GM12873 (cell line): ENCODE results near the gene HSF5.

ENCODE experiments used
- TF ChIP-seq, protein P1 (sequence below): IDR thresholded peaks from 2 replicates; pipeline ENCODE4 v1.5.1; 2012; ENCODE audit warnings: low read depth, mild to moderate bottlenecking, moderate library complexity, low read length, control low read depth; ENCODE audit not compliant: insufficient read depth; ENCODE audit errors: missing control alignments

HSF5 gene

DNA sequence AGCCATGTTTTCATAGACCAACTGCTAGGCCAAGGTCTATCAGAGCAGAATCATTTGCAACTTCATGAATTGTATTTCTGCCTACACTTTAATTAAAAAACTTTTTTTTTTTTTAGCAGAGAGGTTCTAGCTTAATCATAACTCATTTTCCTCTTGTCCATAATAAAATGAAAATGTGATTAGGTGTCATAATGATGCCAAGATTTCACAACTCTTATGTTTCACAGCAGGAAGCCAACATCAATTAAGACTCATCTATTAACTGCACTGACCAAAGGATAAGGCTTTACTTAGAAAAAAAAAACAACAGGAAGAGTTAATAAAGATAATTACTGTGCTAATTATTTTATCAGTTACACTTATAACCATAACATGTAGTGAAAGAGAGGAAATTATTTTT, 52.0 kb downstream of the HSF5 start:
- TF ChIP-seq, protein P1, sequence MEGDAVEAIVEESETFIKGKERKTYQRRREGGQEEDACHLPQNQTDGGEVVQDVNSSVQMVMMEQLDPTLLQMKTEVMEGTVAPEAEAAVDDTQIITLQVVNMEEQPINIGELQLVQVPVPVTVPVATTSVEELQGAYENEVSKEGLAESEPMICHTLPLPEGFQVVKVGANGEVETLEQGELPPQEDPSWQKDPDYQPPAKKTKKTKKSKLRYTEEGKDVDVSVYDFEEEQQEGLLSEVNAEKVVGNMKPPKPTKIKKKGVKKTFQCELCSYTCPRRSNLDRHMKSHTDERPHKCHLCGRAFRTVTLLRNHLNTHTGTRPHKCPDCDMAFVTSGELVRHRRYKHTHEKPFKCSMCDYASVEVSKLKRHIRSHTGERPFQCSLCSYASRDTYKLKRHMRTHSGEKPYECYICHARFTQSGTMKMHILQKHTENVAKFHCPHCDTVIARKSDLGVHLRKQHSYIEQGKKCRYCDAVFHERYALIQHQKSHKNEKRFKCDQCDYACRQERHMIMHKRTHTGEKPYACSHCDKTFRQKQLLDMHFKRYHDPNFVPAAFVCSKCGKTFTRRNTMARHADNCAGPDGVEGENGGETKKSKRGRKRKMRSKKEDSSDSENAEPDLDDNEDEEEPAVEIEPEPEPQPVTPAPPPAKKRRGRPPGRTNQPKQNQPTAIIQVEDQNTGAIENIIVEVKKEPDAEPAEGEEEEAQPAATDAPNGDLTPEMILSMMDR, result no peak

DNA sequence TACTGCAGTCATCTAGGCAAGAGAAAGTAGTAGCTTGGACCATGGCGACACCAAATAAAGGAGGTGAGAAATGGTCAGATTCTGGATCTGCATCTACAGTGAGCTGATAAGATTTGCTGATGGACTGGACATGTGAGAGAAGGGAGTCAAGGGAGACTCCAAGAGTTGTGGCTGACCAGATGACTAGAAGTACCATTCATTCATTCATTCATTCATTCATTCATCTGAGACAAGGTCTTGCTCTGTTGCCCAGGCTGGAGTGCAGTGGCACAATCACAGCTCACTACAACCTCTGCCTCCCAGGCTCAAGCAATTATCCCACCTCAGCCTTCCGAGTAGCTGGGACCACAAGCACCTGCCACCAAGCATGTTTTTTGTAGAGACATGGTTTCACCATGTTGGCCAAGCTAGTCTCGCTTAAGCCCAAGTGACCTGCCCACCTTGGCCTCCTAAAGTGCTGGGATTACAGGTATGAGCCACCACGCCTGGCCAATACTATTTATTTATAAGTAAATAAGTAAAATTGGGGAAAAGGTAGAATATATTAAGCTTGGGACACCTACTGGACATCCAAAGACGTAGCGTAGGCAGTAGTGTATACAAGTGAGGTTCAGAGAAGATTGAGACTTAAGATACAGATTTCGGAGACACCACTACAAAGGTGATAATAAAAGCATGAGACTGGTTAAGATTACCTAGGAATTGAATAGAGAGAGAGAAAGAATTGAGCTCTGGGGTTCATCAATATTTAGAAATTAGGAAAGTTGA, 55.2 kb downstream of the HSF5 start:
- TF ChIP-seq, protein P1, result no peak

DNA sequence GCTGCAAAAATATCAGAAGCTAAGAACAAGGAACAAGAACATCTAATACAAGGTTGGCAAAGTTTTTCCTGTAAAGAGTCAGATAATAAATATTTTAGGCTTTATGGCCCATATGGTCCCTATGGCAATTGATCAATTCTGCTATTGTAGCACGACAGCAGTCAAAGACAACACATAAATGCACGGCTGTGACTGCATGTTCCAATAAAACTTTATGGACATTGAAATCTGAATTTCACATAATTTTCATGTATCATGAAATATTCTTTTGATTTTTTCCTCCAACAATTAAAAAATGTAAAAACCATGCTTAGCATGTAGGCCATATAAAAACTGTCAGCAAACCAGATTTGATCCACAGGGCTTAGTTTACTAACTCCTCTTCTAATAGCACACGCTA, 60.4 kb downstream of the HSF5 start:
- TF ChIP-seq, protein P1, result no peak

DNA sequence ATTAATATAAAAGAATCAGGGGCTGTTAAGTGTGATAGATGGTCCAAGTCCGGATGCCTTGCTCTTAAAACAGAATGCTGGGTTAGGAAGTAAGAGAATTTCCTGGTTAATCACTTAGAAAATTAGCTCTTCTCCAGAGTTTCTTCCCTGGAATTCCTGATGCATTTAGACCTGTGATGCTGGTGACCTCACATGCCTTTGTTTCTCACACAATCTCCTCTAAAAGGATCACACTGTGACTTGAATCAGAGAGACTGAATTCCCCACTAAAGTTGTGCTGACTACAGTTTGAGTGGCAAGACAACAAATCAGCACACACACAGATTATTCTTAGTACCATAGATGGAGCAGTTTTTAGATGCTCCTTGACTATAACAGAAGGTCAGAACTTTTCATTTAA, 66.5 kb downstream of the HSF5 start:
- TF ChIP-seq, protein P1, result no peak

DNA sequence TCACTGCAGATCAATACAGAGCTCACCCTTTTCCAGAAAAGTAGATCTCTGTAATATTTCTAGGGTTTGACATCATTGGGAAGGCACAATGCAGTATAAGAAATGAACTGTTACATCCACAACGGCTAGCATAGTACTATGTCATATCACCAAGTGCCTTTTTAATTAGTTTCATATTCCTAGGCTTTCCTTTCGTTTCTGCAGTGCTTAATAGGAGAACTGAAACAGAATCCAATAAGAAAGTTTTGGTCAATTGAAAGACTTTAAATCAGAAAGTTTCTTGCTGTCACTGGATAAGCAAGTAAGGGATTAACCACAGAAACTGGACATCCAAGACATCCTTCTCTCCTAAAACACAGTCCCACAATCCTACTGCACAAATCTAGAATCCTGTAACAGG, 67.4 kb downstream of the HSF5 start:
- TF ChIP-seq, protein P1, result no peak

DNA sequence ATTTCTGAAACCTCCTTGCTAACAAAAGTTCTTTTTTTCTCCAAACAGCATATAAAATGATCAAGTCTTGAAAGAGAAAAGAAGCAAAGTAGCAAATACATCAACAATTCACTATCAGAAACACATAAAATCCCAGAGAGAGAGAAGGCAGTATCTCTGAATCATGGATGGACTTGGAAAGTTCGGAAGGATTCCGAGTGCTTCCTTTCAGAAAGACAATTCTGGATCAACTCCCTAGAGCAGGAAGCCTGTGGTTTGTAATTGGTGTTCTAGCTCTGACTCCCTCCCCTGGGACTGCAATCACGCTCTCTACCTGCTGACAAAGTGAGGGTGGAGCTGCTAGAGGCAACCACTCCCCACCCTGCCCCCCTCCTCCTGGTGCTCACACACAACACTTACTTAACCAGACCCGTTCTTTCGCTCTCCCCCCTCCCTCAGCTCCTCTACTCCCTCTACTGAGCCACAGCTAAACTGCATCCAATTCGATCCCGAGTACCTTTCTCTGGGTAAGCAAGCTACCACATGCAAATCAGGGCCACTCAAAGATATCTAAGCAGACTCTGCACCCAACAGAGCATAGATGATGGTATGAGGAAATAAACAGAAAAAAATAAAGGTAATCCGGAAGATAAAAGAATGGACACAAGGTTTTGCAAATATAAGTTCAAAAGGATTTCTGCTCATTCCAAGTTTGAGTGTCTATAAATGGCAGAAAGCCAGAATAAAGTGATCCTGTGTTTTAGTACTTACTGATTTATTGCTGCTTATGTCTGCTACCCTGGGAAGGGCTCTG, 70.7 kb downstream of the HSF5 start, which contains the start of gene RNF43:
TSS of gene RNF43 (minus strand) at position 235 of the 793 bp plus-strand sequence. CDS start 1,957 bp downstream, outside the sequence.
- TF ChIP-seq, protein P1, result peak; percentile 84

DNA sequence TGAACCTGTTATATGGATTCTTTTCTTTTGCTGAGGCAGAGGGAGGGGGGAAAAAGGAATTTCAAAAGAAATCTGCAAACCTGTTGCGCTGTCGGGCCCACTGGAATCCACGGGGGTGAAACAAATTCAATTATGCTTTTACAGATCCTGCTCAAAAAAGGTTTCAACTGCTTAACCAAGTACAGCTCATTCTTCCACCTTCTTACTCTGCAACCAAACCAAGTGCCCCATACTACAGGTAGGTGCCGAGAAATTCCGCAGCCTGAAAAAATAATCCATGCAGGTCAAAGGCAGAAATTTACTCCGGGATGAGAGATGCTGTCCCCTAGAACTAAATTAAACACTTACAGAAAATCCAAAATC, 71.3 kb downstream of the HSF5 start:
- TF ChIP-seq, protein P1, result no peak
